GM12878 (cell line): Measurements from ENCODE around the gene TTLL8. TPM values are rescaled to one million over a fixed set of nuclear protein-coding genes. Genes with fewer than 3 reads are reported as not detected.
A peak's percentile ranks its signal among the peaks of the same experiment; 100 is the strongest.

ENCODE experiments used
- BACH1 ChIP-seq: fragments of 450-650 bp; IDR thresholded peaks from 2 replicates; pipeline ENCODE4 v1.6.1; 2017; ENCODE audit warnings: mild to moderate bottlenecking, borderline replicate concordance
- CHD1 ChIP-seq: IDR thresholded peaks from 2 replicates; pipeline ENCODE4 v1.6.1; 2012; ENCODE audit warnings: low read depth, low read length, improper control_type of control experiment
- CHD2 ChIP-seq: IDR thresholded peaks from 2 replicates; pipeline ENCODE4 v1.6.1; 2011; ENCODE audit warnings: low read depth, low read length, improper control_type of control experiment, borderline replicate concordance
- CREM ChIP-seq: IDR thresholded peaks from 2 replicates; pipeline ENCODE4 v1.6.1; 2014; ENCODE audit warnings: antibody characterized with exemption, low read depth
- EED ChIP-seq: sonication (generic); IDR thresholded peaks from 2 replicates; pipeline ENCODE4 v1.6.1; 2016; ENCODE audit warnings: antibody characterized with exemption, low read depth
- LARP7 ChIP-seq: fragments of 450-650 bp; IDR thresholded peaks from 2 replicates; pipeline ENCODE4 v1.6.1; 2017; ENCODE audit warnings: mild to moderate bottlenecking
- MYC ChIP-seq: IDR thresholded peaks from 2 replicates; pipeline ENCODE4 v1.6.1; 2011; ENCODE audit warnings: mild to moderate bottlenecking, low read length, moderate library complexity, inconsistent platforms; ENCODE audit not compliant: insufficient read depth, insufficient replicate concordance, insufficient read length, severe bottlenecking
- NFIC ChIP-seq: IDR thresholded peaks from 2 replicates; pipeline ENCODE4 v1.6.1; 2012; ENCODE audit warnings: low read depth, mild to moderate bottlenecking, inconsistent platforms, low read length, moderate library complexity
- NFXL1 ChIP-seq: fragments of 450-650 bp; IDR thresholded peaks from 2 replicates; pipeline ENCODE4 v1.6.1; 2017; ENCODE audit warnings: antibody characterized with exemption, mild to moderate bottlenecking, borderline replicate concordance
- NFYA ChIP-seq: IDR thresholded peaks from 2 replicates; pipeline ENCODE4 v1.6.1; 2011; ENCODE audit warnings: low read depth, mild to moderate bottlenecking, low read length, improper control_type of control experiment, borderline replicate concordance
- POLR2A ChIP-seq: IDR thresholded peaks from 2 replicates; pipeline ENCODE4 v1.6.1; 2011; ENCODE audit warnings: low read depth, mild to moderate bottlenecking, low read length
- POLR2AphosphoS5 ChIP-seq: IDR thresholded peaks from 2 replicates; pipeline ENCODE4 v1.6.1; 2011; ENCODE audit warnings: mild to moderate bottlenecking, low read length, inconsistent platforms
- RELA ChIP-seq: fragments of 450-650 bp; IDR thresholded peaks from 2 replicates; pipeline ENCODE4 v1.8.0; 2014; ENCODE audit warnings: borderline replicate concordance; ENCODE audit not compliant: partially characterized antibody
- SP1 ChIP-seq: IDR thresholded peaks from one replicate; pipeline ENCODE4 v1.6.1; 2011; ENCODE audit warnings: low read depth, low read length
- SREBF1 ChIP-seq: IDR thresholded peaks from 2 replicates; pipeline ENCODE4 v1.6.1; 2012; ENCODE audit warnings: mild to moderate bottlenecking, low read length
- TARDBP ChIP-seq: IDR thresholded peaks from 2 replicates; pipeline ENCODE4 v1.6.1; 2016; ENCODE audit warnings: borderline replicate concordance
- ZZZ3 ChIP-seq: IDR thresholded peaks from 2 replicates; pipeline ENCODE4 v1.6.1; 2011; ENCODE audit warnings: low read depth; ENCODE audit not compliant: control insufficient read depth, insufficient read length
- polyA plus RNA-seq, 11 experiments: library from polyadenylated mRNA; depleted of rRNA in 4 of 11; unstranded in 6 of 11; stranded (reverse) in 5 of 11; fragments of >200 nt; fragmentation: Nextera tagmentation in 4 of 11; fragmentation: Illumina TruSeq in 1 of 11; extraction: Ambion mirVana in 4 of 11; extraction: Trizol in 1 of 11; gene quantifications; 1 replicate in 1 of 11; 2 replicates in 10 of 11; pipeline versions ENCODE4 v1.2.1 to v1.2.3, GENCODE V29; 2011 to 2016; ENCODE audit warnings: inconsistent platforms in 2 of 11, missing spikeins in 2 of 11, low read depth in 1 of 11
- total RNA-seq, 4 experiments: library from RNA; depleted of rRNA in 3 of 4; stranded (reverse); fragments of >200 nt in 3 of 4; fragmentation: Illumina TruSeq in 1 of 4; extraction: Trizol in 1 of 4; gene quantifications; 2 replicates each; pipeline versions ENCODE4 v1.2.1 to v1.2.3, GENCODE V29; 2013 to 2021
- TF ChIP-seq, protein P1 (sequence below): fragments of 450-650 bp; IDR thresholded peaks from 2 replicates; pipeline ENCODE4 v1.6.1; 2017; ENCODE audit warnings: antibody characterized with exemption, mild to moderate bottlenecking, moderate library complexity
- TF ChIP-seq, protein P2 (sequence below): fragments of 450-650 bp; IDR thresholded peaks from 2 replicates; pipeline ENCODE4 v1.6.1; 2016; ENCODE audit warnings: mild to moderate bottlenecking
- TF ChIP-seq, protein P3 (sequence below): fragments of 450-650 bp; IDR thresholded peaks from 2 replicates; pipeline ENCODE4 v1.6.1; 2016; ENCODE audit warnings: mild to moderate bottlenecking, moderate library complexity, borderline replicate concordance
- TF ChIP-seq, protein P4 (sequence below): fragments of 450-650 bp; conservative IDR thresholded peaks from 2 replicates; pipeline ENCODE4 v1.6.1; 2017; ENCODE audit warnings: mild to moderate bottlenecking, moderate library complexity

The TTLL8 gene
- total and polyA plus RNA-seq, 10 of the 15 experiments (the other 5 are each of a cell fraction or from before 2014, with no cell fraction given): not detected

DNA sequence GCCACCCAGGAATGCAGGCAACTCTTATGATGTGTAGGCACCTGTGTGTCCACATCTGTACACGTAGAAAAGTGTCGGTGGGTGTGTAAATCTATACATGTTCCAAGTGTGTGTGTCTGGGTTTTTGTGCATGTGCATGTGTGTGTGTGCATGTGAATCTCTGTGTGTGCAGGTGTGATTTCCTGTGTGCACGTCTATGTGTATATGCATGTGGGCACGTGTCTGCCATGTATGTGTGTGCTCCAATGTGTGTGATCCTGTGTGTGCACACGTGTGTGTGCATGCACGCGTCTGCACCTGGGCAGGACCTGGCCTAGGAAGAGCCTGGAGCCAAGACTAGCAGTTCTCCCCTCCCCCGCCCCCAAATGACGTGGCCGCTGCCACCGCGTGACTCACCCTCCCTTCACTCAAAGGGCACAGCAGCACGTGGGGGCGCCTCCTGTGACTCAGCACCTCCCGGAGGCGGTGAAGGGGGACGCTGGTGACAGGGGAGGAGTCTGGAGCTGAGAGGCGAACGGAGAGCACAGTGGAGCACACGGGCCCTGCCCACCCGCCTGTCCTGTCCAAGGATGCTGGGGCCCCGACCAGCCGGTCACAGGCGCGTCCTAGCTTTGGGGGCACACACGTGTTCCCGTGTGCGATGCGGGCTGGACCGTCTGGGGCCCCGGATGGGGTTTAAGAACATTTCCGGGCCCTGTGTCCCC lies 87.4 kb downstream of the TTLL8 start (continued):
- TF ChIP-seq, protein P1, sequence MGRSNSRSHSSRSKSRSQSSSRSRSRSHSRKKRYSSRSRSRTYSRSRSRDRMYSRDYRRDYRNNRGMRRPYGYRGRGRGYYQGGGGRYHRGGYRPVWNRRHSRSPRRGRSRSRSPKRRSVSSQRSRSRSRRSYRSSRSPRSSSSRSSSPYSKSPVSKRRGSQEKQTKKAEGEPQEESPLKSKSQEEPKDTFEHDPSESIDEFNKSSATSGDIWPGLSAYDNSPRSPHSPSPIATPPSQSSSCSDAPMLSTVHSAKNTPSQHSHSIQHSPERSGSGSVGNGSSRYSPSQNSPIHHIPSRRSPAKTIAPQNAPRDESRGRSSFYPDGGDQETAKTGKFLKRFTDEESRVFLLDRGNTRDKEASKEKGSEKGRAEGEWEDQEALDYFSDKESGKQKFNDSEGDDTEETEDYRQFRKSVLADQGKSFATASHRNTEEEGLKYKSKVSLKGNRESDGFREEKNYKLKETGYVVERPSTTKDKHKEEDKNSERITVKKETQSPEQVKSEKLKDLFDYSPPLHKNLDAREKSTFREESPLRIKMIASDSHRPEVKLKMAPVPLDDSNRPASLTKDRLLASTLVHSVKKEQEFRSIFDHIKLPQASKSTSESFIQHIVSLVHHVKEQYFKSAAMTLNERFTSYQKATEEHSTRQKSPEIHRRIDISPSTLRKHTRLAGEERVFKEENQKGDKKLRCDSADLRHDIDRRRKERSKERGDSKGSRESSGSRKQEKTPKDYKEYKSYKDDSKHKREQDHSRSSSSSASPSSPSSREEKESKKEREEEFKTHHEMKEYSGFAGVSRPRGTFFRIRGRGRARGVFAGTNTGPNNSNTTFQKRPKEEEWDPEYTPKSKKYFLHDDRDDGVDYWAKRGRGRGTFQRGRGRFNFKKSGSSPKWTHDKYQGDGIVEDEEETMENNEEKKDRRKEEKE: no peak
- TF ChIP-seq, protein P2, sequence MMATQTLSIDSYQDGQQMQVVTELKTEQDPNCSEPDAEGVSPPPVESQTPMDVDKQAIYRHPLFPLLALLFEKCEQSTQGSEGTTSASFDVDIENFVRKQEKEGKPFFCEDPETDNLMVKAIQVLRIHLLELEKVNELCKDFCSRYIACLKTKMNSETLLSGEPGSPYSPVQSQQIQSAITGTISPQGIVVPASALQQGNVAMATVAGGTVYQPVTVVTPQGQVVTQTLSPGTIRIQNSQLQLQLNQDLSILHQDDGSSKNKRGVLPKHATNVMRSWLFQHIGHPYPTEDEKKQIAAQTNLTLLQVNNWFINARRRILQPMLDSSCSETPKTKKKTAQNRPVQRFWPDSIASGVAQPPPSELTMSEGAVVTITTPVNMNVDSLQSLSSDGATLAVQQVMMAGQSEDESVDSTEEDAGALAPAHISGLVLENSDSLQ: peak; percentile 97
- TF ChIP-seq TARDBP: 0 out of 2 replicates have a peak, but pooled peaks have one; percentile 38
- TF ChIP-seq, protein P3, sequence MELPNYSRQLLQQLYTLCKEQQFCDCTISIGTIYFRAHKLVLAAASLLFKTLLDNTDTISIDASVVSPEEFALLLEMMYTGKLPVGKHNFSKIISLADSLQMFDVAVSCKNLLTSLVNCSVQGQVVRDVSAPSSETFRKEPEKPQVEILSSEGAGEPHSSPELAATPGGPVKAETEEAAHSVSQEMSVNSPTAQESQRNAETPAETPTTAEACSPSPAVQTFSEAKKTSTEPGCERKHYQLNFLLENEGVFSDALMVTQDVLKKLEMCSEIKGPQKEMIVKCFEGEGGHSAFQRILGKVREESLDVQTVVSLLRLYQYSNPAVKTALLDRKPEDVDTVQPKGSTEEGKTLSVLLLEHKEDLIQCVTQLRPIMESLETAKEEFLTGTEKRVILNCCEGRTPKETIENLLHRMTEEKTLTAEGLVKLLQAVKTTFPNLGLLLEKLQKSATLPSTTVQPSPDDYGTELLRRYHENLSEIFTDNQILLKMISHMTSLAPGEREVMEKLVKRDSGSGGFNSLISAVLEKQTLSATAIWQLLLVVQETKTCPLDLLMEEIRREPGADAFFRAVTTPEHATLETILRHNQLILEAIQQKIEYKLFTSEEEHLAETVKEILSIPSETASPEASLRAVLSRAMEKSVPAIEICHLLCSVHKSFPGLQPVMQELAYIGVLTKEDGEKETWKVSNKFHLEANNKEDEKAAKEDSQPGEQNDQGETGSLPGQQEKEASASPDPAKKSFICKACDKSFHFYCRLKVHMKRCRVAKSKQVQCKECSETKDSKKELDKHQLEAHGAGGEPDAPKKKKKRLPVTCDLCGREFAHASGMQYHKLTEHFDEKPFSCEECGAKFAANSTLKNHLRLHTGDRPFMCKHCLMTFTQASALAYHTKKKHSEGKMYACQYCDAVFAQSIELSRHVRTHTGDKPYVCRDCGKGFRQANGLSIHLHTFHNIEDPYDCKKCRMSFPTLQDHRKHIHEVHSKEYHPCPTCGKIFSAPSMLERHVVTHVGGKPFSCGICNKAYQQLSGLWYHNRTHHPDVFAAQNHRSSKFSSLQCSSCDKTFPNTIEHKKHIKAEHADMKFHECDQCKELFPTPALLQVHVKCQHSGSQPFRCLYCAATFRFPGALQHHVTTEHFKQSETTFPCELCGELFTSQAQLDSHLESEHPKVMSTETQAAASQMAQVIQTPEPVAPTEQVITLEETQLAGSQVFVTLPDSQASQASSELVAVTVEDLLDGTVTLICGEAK: peak; percentile 63; the same call in 1 of the 2 replicates
- peak; percentile 17; the same call in 1 of the 2 replicates for TF ChIP-seq SREBF1
- TF ChIP-seq NFXL1: no peak
- TF ChIP-seq BACH1: peak; percentile 99
- peak; percentile 97 for TF ChIP-seq MYC
- TF ChIP-seq CHD1: peak; percentile 80; the same call in 1 of the 2 replicates
- TF ChIP-seq POLR2AphosphoS5: peak; percentile 69; the same call in 1 of the 2 replicates
- TF ChIP-seq, protein P4, sequence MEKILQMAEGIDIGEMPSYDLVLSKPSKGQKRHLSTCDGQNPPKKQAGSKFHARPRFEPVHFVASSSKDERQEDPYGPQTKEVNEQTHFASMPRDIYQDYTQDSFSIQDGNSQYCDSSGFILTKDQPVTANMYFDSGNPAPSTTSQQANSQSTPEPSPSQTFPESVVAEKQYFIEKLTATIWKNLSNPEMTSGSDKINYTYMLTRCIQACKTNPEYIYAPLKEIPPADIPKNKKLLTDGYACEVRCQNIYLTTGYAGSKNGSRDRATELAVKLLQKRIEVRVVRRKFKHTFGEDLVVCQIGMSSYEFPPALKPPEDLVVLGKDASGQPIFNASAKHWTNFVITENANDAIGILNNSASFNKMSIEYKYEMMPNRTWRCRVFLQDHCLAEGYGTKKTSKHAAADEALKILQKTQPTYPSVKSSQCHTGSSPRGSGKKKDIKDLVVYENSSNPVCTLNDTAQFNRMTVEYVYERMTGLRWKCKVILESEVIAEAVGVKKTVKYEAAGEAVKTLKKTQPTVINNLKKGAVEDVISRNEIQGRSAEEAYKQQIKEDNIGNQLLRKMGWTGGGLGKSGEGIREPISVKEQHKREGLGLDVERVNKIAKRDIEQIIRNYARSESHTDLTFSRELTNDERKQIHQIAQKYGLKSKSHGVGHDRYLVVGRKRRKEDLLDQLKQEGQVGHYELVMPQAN: peak; percentile 73
- TF ChIP-seq POLR2A: peak; percentile 91
- TF ChIP-seq CHD2: peak; percentile 95
- peak; percentile 28; the same call in 1 of the 2 replicates for TF ChIP-seq EED
- peak; percentile 64 for TF ChIP-seq SP1
- TF ChIP-seq NFIC: no peak
- peak; percentile 96 for TF ChIP-seq CREM
- TF ChIP-seq NFYA: no peak
- no peak for TF ChIP-seq ZZZ3
- TF ChIP-seq RELA: peak; percentile 82
- peak; percentile 16; the same call in 1 of the 2 replicates for TF ChIP-seq LARP7
